Astrocyte of the cerebellum (primary cell): ENCODE data around the gene PLOD3.
A peak's percentile ranks its signal among the peaks of the same experiment; 100 is the strongest.

ENCODE experiments used
- DNase-seq: peaks from one replicate; pipeline ENCODE4 v3.0.0-alpha.2; 2011; ENCODE audit warnings: low read depth
- H3K4me3 ChIP-seq: 2 replicates; pipeline ENCODE4 v1.5.1; 2011; ENCODE audit warnings: mild to moderate bottlenecking, low read depth, low read length, moderate library complexity
- in situ Hi-C: cut with HindIII; loops from 2 replicates; pipeline ENCODE4 v1.10.0; 2017; ENCODE audit warnings: low sequenced_read_pairs
- TF ChIP-seq, protein P1 (sequence below): IDR thresholded peaks from 2 replicates; pipeline ENCODE4 v1.5.1; 2012; ENCODE audit warnings: low read length, low read depth, moderate library complexity, mild to moderate bottlenecking; ENCODE audit errors: missing control alignments

Gene PLOD3

DNA sequence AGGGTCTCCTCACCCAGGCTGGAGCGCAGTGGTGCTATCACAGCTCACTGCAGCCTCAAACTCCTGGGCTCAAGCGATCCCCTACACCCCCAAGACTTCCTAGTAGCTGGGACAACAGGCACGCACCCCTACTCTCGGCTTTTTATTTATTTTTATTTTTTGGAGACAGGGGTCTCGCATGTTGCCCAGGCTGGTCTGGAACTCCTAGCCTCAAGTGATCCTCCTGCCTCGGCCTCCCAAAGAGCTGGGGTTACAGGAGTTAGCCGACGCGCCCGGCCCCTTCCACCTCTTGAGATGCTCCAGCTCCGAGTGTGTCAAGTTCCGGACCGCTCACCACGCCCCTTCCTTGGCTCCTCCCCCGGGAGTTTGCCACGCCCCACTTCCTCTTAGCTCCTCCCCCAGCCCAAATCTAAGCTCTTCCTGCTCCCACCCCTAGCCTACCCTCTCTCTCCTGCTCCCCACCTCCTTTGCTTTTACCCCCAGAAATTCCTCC is 43.6 kb downstream of the PLOD3 start:
- in situ Hi-C loops = no loop called here
- TF ChIP-seq, protein P1, sequence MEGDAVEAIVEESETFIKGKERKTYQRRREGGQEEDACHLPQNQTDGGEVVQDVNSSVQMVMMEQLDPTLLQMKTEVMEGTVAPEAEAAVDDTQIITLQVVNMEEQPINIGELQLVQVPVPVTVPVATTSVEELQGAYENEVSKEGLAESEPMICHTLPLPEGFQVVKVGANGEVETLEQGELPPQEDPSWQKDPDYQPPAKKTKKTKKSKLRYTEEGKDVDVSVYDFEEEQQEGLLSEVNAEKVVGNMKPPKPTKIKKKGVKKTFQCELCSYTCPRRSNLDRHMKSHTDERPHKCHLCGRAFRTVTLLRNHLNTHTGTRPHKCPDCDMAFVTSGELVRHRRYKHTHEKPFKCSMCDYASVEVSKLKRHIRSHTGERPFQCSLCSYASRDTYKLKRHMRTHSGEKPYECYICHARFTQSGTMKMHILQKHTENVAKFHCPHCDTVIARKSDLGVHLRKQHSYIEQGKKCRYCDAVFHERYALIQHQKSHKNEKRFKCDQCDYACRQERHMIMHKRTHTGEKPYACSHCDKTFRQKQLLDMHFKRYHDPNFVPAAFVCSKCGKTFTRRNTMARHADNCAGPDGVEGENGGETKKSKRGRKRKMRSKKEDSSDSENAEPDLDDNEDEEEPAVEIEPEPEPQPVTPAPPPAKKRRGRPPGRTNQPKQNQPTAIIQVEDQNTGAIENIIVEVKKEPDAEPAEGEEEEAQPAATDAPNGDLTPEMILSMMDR = no peak
- no peak overlapping the region for H3K4me3 ChIP-seq
- DNase-seq = no peak

DNA sequence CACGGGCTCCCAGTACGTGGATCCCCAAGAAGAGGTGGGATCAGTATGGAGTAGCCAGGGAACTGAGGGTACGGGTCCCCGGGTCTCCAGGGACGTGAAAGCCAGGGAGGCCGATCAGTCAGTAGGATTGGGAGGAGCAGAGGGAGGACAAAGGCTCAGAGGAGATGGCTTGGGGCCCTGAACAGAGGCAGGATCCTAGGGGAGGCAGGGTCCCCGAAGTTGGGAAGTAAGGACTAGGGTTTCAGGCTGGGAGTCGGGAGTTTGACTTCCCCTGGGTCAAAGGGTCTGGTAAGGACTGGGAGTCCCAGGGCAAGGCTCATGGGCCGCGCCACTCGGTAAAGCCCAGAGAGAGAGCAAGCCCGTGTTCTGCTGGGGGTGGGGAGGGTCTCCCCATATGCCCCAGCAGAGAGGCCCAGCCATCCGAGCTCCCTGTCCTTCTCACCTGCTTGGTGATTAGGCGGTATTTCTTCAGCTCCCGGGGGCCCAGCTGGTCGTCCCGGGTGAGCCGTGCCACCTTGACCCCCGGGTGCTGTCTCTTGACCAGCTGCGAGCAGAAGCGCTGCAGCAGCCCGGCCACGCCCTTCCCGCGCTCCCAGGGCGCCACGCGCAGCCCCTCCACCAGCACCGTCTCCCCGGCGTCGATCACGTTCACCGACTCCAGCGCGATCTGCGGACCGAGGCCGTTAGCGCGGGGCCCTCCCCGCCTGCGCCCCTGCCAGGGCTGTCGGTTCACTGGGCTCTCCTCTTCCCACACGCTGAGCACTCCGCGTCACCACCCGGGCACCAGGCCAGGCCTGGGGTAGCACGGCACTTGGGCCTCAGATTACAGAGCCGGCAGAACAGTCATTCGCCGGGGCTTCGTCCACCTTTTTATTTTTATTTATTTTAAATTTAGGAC is 44.3 kb downstream of the PLOD3 start:
- TF ChIP-seq, protein P1 = no peak
- H3K4me3 ChIP-seq = peak overlapping the region; percentile 4
- DNase-seq = peak; percentile 35
- in situ Hi-C loops = no loop called here

DNA sequence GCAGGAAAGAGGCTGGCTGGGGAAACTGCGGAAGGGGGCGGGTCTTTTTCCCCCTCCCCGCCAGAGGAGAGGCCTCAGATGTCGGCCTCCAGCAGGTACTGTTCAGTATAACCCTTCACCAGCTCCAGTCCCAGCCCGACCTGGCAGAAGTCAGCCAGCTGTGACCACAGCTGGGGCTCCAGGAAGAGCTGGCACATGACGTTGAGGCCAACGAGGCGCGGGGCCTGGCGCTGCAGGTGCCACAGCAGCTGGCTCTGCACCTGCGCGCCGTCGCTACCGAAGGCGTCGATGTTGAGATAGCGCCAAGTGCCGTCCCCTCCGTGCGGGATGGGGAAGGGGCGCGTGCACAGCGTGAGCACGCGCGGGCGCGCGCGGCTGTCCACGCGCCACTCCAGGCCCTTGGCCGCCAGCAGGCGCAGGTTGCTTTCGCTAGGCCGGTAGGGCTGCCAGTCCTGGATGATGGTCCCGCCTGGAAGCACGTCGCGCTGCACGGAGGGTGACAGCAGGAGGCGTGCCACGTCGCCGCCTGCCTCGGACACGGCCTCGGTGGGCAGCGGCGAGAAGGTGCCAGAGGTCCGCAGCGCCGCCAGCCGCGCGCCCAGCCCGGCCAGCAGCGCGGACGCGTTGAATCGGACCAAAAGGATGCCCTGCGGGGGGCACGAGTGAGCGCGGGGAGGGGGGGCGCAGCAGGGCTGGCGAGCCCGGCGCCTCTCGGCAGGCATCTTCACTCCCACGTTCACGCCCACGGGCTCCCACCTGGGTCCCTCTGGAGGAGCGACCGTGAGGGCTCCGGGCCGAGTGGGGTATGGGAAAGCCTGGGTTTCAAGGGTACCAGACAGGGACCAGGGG is 45.2 kb downstream of the PLOD3 start:
- H3K4me3 ChIP-seq = no peak overlapping the region
- DNase-seq = no peak
- in situ Hi-C loops = no loop called here
- TF ChIP-seq, protein P1 = no peak

DNA sequence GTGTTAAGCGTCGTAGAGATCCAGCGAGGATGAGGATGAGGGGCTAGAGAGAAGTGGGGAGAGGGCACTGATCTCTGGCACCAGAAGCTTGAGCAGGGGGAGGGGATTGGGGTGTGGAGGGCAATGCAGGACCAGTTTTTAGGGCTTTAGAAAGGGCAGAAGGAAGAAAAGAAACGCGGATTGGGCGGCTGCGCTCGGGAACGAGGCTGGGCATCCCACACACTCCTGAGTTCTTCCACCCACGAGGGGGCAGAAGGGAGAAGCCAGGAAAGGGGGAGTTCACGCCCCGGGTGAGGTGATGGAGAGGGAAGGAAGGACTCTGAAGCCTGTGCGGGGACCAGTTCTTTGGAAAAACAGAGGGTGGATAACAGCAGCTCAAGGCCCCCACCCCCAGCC is 45.9 kb downstream of the PLOD3 start:
- in situ Hi-C loops = no loop called here
- DNase-seq = no peak
- TF ChIP-seq, protein P1 = peak; percentile 34
- no peak overlapping the region for H3K4me3 ChIP-seq

DNA sequence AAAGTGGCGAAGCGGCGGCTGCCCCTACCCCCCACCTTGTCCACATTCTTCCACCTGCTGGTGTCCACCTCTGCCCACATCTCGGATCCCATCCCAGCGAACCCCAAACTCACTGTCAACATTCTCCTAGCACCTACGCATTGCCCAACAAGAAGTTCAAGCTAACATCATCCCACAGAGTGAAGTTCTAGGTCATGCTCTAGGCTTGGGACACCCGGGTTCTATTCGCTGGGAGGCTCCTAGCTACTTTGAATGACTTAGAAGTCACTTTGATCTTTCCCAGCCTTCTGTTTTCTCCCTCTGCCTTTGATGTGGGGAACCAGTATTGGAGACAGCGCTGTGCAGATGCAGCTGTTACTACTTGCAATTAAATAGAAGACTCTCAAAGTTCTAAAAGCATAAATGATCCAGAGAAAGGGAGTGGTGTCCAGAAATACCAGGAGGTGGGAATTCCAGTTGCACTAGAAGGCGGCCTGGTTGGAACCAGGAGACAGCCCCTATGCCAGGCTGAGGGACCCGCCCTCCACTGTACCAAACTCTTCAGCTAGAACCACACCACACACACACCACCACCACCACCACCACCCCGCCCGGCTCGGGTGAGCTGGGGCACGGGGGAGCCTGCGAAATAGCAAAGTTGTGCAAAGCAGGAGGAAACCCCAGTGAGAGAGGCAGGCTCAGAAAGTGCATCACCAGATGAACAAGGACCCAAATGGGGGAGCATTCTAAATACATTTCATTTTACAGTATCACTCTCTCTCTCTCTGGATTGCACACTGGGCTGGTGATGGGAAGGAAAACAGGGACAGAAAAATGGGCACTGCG is 46.6 kb downstream of the PLOD3 start:
- TF ChIP-seq, protein P1 = no peak
- in situ Hi-C loops = no loop called here
- H3K4me3 ChIP-seq = no peak overlapping the region
- no peak for DNase-seq

DNA sequence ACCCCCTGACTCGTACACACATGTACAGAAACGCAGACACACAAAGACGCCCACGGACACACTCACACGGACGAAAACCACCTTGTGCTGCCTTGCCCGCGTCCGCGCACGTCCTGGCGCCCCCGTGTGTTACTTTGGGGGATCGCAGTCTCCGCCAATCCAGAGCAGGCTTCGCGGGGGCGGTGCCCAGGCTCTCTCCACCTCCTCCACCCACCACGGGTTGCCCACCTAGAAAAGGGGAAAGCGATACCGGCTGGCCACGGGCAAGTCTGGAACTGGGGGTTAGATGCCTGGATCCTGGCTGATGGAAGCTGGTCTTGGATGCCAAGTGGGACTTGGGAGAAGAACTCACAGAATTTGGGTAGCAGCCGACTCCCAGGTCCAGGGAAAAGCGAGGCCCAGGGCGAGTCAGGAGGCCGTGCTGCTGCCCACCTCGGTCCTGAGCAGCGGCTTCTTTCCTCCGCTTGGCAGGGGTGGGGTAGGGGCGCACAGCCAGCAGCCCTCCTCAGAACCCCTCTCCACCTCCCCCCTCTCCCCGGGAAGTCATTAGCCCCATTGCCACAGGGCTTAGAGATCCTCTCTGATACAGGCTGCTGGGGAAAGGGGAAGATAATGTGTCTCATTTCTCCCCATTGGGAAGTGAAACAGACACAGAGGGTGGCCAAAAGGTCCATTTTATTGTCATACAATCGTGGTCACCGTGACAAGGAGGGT is 47.4 kb downstream of the PLOD3 start:
- H3K4me3 ChIP-seq = no peak overlapping the region
- no peak for DNase-seq
- TF ChIP-seq, protein P1 = peak; percentile 95
- in situ Hi-C loops = no loop called here
